Left colon (tissue), 2 donors: ENCODE results near the gene ATP6V1C2. TPM values are rescaled to one million over a fixed set of nuclear protein-coding genes. Genes with fewer than 3 reads are reported as not detected.
"Not testable (repeated sequence)": the region's sequence is repeated elsewhere in the genome, so short reads cannot be mapped to it uniquely, and the experiment has no call there.

ENCODE experiments used
- ATAC-seq: fragments of 200-7000 bp; cut with Tn5 transposase; one replicate; pipeline ENCODE4 v1.9.1; 2020; ENCODE audit warnings: mild to moderate bottlenecking, moderate library complexity
- DNase-seq, 2 donors: peaks; one replicate each; pipeline ENCODE4 v3.0.0-alpha.2; 2020
- intact Hi-C, 2 donors: fragments of 100-400 bp; cut with DNase I in 1 of 2; cut with micrococcal nuclease in 1 of 2; formaldehyde crosslinking; loops; one replicate each; pipeline versions ENCODE4 v1.11.2 to v1.14.0; 2022; cut with DNase I, micrococcal nuclease
- total RNA-seq, 2 donors: library from RNA; stranded (reverse); fragmentation: NEBNext Ultra II Directional; extraction: Animal tissue kit (Norgen Biotek cat#: 25700); gene quantifications; one replicate each; pipeline ENCODE4 v1.2.1, GENCODE V29; 2021
- donor health status: DM: no; HTN: no; CAD: no.
- donor health status: DM: yes; HTN: yes; CAD: no.

ATP6V1C2 gene
- total RNA-seq, 2 donors from 2014 or later = 1.5 to 1.7 TPM

- no peak for DNase-seq
- no peak for ATAC-seq
- intact Hi-C loops = no loop called here
Measured at GRCh38 chr2:10798783-10799182, 77.4 kb downstream of the ATP6V1C2 start.

DNA sequence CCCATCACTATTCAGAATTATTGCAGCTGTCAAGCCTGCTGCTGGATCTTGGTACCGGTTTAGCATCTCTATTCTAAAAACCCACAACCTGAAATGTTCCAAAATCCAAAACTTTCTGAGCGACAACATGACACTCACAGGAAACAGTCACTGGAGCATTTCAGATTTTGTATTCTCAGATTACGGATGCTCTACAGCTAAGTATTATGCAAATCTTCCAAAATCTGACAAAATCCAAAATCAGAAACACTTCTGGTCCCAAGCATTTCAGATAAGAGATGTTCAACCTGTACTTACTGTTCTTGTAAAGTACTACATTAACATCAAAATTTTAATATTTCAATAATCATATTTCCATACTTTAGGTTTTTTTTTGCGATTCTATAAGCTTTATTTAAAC, 78.7 kb downstream of the ATP6V1C2 start:
- intact Hi-C loops = no loop called here
- DNase-seq (no peak), ATAC-seq (no peak)

DNA sequence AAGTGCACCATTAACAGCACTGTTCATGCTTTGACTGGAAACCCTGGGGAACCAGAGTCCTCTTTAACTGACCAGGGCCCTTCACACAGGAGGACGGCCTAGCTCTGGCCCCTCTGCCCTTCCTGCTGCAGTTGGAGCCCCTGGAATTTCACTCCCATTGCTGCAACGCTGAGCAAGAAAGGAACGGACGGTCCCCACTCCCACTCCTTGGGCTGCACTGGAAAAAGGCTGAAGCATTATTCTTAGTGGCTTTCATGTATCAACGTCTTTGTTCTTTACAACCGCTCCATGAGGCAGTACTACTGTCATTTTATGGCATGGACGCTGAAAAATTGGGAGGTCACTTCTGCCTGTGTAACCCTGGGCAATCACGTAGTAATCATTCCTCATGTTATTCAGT, 81.2 kb downstream of the ATP6V1C2 start:
- DNase-seq (no peak), ATAC-seq (no peak)
- intact Hi-C loops = no loop called here

DNA sequence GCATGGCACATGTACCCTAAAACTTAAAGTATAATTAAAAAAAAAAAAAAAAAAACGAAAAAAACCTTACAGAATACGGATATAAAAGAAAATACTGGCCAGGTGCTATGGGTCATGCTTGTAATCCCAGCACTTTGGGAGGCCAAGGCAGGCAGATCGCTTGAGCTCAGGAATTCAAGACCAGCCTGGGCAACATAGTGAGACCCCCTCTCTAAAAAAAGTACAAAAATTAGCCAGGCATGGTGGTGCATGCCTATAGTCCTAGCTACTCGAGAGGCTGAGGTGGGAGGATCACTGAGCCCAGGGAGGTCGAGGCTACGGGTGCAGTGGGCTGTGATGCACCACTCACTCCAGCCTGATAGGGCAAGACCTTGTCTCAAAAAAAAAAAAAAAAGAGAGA, 84.6 kb downstream of the ATP6V1C2 start:
- ATAC-seq, DNase-seq, intact Hi-C loops: not testable (repeated sequence)

DNA sequence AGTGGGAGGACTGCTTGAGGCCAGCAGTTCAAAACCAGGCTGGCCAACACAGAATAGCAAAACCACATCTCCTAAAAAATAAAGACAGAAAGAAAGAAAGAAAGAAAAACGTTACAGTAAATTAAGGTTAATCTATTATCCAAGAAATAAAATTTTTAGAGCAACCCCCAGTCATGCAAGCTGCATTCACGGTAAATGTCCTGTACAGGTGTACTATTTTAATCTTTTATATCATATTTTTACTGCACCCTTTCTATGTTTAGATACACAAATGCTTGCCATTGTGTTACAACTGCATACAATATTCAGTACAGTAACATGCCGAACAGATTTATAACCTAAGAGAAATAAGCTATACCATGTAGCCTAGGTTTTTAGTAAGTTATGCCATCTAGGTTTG, 85.1 kb downstream of the ATP6V1C2 start:
- no peak for ATAC-seq
- DNase-seq = no peak
- intact Hi-C loops = no loop called here

DNA sequence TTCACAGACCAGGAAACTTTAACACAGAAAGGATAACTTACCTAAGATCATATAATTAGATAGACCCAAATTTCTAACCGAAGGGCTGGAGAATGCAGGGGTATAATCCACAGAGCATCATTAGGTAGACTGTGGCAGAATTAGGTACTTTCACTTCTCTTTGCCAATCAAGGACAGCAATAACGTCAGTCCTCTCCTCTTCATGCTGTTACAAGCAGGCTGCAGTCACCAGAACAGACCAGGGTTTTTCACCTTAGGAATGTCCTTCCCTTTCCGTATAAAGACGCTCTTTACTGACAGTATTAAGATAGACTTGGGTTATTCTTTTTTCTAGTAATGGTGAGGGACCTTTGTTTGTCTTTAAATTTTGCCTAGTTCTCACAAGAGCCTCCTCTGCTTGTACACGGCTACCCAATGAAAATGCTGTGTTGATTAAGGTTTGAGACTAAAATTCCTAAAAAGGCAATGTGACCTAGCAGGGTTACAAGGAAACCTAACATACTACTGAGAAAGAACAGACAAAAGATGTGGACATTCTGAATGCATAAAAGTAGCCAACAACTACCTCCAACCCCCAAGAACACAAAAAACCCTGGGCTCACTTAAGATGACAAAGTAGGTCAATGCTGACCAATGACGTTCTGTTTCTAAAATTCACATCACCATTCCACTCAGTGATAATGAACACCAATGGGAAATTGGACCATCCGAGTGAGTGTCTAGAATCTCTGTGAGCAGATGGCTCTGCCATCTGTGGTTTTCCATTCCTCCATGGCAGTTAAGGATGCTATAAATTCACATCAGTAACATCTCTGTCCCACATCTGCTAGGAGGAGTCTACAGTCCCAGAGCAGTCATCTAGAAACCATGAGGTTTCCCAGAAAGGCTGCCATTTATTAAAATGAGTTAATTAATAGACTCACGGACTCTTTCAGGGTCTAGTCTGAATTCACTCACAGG, 89.1 kb downstream of the ATP6V1C2 start:
- intact Hi-C loops = no loop called here
- ATAC-seq = no peak
- no peak for DNase-seq

- intact Hi-C loops = no loop called here
- DNase-seq (no peak), ATAC-seq (no peak)
Measured at GRCh38 chr2:10811517-10811916, 90.1 kb downstream of the ATP6V1C2 start.

DNA sequence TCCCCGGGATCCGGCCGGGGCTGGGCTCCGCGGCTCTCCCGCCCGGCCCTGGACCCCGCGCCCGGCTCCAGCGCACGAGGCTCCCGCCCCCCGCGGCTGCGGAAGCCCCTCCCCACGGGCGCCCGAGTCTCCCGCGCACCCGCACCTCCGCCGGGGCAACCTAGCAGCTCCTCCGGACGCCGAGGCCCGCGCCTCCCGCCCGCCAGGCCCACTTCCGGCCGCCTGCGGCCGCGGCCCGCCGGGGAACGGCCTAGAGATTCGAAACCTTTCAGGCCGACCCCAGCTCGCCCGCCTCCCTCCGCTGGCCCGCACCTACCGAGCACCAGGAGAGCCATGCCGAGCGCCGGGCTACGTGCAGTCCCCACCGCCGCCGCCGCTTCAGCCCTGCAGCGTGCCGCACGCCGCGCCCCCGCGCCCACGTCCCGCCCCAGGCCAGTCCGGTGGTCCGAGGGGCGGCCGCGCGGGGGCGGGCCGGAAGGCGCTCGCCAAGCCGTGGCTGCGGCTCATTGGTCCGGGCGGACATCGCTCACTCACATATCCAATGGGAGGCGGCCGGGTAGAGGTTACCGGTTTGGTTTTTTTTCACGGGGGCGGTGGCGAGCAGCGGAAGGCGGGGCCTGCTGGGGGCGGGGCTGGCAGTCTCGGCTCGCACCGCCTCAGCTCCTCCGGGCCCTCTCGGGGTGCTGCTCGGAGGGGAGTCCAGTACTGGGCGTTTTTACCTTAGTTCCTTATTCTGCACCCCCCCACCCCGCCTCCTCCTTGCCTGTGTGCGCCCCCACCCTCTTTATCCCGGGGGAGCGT, 91.1 kb downstream of the ATP6V1C2 start, which contains the start of gene PDIA6:
Gene PDIA6 (minus strand): TSS at position 424 of the 801 bp plus-strand sequence. CDS start 89 bp downstream, at position 335.
- ATAC-seq (peak; percentile 97), DNase-seq (peak; percentile 97 to 98)

DNA sequence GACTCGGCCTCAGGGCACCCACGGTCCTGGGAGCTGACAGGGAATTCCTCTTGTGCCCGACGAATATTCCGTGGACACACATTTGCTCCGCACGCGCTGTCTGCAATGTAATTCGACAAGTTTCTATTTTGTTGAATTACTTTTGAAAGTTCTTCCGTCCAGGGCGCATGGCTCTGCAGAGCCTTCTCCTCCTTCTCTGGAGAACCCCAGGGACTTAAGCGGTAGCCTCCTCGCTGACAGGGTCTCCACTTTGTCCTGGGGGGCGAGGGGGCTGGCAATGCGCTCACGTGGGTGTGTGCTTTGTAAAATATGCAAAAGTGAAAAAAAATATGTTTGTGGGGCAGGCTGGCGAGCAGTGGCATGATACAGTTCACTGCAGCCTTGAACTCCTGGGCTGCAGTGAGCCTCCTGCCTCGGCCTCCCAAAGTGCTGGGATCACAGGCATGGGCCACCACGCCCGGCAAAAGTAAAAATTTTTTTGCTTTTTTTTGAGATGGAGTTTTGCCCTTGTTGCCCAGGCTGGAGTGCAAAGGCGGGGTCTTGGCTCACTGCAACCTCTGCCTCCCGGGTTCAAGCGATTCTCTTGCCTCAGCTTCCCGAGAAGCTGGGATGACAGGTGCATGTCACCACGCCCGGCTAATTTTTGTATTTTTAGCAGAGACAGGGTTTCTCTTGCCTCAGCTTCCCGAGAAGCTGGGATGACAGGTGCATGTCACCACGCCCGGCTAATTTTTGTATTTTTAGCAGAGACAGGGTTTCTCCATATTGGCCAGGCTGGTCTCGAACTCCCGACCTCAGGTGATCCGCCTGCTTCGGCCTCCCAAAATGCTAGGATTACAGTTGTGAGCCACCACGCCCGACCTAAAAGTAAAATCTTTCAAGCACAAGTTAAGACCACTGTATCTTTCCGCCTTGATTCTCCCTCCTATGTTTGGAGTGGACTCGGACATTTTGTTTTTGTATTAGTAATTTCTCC, 92.0 kb downstream of the ATP6V1C2 start:
- intact Hi-C loops, DNase-seq: not testable (repeated sequence)
- ATAC-seq = peak; percentile 38

More for the DNA sequence above, 91.1 kb downstream of the ATP6V1C2 start, which contains the start of gene PDIA6:
- intact Hi-C loops = no loop called here

DNA sequence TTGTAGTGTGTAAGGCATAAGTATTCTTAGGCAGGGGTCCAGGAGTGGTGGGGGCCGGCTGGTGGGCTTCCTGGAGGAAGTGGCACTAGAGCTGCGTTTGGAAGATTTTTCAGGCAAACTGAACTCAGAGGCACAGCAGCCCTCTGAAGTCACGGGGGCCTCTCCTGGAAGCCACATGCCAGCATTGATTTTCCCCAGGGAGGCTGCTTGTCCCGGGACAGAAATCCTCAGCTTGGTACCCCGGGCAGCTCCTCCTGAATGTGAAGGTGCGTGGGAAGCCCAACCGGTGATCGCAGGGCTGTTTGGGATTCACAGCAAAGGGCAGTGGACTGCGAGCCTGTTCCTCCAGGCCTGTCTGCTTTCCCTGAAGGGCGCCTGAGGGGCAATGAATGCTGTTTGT, 92.7 kb downstream of the ATP6V1C2 start:
- intact Hi-C loops = no loop called here
- DNase-seq (no peak), ATAC-seq (no peak)

- intact Hi-C loops = no loop called here
- no peak for DNase-seq
- no peak for ATAC-seq
Measured at GRCh38 chr2:10814571-10815331, 93.3 kb downstream of the ATP6V1C2 start.

DNA sequence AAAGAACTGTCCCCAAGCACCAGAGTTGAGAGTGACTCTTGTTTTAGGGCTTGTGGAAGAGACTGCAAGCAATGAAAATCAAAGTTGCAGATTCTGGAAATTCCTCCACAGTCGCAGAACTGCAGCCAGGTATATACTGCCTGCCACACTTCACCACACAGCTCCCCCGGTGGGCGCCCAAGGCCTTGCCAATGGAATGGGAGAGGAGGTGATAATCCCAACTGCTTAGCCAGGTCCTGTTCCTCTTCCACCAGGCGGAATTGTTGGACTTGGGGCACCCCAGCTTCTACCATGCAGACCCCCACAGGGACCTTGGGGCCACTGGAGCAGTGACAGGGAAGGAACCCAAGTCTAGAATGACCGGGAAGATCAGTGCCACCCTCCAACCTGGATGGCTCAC, 96.0 kb downstream of the ATP6V1C2 start:
- no peak for DNase-seq
- no peak for ATAC-seq
- intact Hi-C loops = no loop called here

DNA sequence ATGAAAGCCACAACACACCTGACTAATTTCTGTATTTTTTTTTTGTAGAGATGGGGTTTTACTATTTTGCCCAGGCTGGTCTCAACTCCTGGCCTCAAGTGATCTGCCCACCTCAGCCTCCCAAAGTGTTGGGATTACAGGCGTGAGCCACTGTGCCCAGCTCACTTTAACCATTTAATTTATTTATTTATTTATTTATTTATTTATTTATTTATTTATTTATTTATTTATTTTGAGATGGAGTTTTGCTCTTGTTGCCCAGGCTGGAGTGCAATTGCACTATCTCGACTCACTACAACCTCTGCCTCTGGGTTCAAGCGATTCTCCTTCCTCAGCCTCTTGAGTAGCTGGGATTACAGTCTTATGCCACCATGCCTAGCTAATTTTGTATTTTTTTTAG, 96.9 kb downstream of the ATP6V1C2 start:
- intact Hi-C loops, DNase-seq, ATAC-seq: not testable (repeated sequence)

DNA sequence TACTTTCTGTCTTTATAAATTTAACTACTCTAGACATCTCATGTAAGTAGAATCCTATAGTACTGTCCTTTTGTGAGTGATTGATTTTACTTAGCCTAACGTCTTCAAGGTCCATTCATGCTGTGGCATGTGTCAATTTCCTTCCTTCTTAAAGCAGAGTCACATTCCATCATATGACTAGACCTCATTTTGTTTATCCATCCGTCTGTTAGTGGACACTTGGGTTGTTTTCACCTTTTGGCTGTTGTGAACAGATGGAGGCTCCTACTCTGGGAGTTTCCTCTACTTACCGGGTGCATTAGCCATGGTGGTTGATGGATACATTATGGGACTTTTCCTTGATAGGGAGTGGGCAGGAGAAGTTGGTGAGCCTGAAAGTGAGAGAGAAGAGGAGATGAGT, 97.6 kb downstream of the ATP6V1C2 start:
- ATAC-seq (no peak), DNase-seq (no peak)
- intact Hi-C loops = no loop called here

DNA sequence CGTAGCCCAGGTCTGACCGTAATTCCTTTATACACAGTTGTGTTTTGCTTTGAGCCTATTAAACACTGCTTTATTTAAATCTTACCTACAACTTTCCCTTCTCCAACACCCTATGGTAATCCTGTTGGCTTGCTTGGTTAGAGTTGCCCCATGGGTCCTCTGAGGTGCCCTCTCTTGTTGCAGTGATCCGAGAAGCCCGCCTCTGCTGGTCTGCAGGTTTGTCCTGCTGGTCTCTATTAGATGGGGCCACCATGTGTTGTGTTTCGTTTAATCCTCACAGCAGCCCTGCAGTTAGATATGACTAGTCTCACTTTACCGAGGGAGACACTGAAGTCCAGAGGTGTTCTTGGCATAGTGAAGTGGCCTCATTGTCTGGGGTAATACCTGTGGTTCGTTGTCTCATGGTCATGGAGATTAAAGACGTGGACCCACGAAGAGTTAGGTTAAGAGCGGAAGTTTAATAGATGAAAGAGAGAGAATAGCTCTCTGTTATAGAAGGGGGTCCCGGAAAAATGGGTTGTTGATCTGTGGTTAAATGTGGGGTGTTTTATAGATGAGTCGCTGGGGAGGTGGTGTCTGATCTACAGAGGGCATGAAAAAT, 98.4 kb downstream of the ATP6V1C2 start:
- no peak for DNase-seq

DNA sequence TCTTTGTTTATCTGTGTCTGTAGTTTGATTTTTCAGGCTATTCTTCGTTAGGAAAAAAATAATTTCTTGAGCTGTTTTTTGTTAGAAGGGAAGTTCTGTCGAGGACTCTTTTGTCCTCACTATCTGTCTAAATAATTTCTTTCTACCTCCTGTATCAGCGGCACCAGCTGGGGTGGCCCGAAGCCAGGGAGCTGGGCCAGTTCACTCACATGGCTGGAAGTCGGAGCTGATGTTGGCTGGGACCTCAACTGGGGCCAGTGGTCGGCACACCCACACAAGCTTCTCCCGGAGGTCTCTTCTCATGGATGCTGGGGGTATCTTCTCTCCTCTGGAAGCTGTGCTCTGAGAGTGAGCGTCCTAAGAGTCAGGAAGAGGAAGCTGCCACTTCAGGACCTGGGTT, 99.1 kb downstream of the ATP6V1C2 start:
- ATAC-seq = no peak
- intact Hi-C loops = no loop called here

More for the DNA sequence above, 98.4 kb downstream of the ATP6V1C2 start:
- intact Hi-C loops = no loop called here
- ATAC-seq = no peak

DNA sequence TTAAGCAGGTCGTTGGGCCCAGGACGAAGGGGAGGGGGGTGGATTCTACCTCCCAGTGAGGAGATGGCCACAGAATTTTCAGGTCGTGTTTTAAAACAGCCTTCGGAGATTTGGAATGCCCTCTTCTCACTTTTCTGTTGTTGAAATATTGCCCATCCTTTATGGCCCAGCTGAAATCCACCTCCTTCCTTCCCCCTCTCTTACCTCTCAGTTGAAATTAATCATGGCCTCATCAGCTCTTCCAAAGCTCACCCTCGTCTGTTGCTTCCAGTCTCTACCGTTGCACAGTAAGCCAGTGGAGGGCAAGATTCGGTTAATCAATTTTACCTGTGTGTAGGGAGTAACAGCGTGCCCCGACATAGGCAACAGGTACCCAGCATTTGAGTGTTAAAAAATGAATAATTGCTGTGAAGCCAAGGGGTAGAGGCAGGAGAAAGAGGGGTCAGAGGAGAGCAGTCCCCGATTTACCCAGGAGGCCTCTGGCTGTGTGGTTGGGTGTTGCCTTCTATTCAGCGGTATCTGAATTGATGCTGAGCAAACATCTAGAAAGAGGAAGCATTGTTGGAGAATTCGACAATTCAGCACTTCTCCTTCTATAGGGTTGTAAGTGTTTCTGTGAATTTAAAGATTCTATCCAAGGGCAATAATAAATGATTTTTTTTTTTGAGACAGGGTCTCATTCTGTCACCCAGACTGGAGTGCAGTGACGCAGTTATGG, 99.7 kb downstream of the ATP6V1C2 start:
- ATAC-seq = peak; percentile 79
- no peak for DNase-seq
- intact Hi-C loops = no loop called here

More for the DNA sequence above, 99.1 kb downstream of the ATP6V1C2 start:
- no peak for DNase-seq
